ENCODE measurements around the gene KCNC3. TPM values are rescaled to one million over a fixed set of nuclear protein-coding genes. Genes with fewer than 3 reads are reported as not detected.
"Not testable (repeated sequence)": the region's sequence is repeated elsewhere in the genome, so short reads cannot be mapped to it uniquely, and the experiment has no call there.

KCNC3 gene
- total RNA-seq, 1 donor from 2014 or later, result 20.3 TPM

DNA sequence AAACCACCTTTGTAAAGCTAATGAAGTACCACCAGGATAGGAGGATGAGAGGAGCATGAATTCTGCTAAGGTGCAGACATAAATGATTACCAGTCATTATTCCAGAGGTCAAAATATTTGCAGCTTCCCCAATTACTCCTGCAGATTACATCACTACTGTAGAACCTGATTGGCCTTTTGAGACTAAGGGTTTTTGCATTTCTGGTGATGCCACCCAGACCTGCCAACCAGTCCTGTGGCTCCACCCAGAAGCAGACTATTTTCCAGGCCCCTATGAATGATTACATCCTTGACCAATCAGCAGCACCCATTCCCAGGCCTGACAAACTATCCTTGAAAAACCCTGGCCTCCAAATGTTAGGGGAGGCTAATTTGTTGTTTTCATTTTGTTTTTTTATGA is 11.2 kb upstream of the KCNC3 start:
- DNase-seq, result no peak
- Mint-ChIP-seq H3K36me3 (ENCODE audit: low read depth) (peaks cover 19% of the 10 kb centered on the region), H3K9me3 (peaks cover 12% of the 10 kb centered on the region), H3K27me3 (no peaks in the 10 kb centered on the region), H3K27ac (peak overlapping the region; percentile 45), H3K4me1 (peaks cover 16% of the 10 kb centered on the region), H3K4me3 (no peak overlapping the region)
- intact Hi-C loops (cut with micrococcal nuclease), result no loop called here

DNA sequence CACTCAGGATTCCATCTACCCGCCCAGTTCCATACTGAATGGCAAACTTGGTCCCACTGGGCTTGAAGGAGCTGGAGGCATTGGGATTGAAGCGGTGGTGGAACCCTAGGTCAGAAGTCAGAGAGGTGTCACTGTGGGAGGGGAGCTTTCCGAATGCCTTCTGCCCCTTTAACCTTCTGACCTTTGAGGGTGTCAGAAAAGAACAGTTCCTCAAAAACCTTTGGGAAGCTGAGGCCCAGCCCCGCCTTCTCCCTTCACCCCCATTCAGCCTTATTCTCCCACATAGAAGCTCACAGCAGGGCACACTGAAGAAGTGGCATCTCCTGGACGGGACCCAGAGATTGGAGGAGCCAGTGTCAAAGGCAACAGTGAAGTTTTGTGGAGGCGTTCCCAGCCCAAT is 7.9 kb upstream of the KCNC3 start:
- peaks cover 22% of the 10 kb centered on the region for H3K36me3 Mint-ChIP-seq (ENCODE audit: low read depth)
- H3K27me3 Mint-ChIP-seq; H3K4me3 Mint-ChIP-seq; DNase-seq; H3K27ac Mint-ChIP-seq; intact Hi-C loops (cut with micrococcal nuclease): not testable (repeated sequence)
- H3K4me1 Mint-ChIP-seq, result peaks cover 35% of the 10 kb centered on the region
- peaks cover 14% of the 10 kb centered on the region for H3K9me3 Mint-ChIP-seq

DNA sequence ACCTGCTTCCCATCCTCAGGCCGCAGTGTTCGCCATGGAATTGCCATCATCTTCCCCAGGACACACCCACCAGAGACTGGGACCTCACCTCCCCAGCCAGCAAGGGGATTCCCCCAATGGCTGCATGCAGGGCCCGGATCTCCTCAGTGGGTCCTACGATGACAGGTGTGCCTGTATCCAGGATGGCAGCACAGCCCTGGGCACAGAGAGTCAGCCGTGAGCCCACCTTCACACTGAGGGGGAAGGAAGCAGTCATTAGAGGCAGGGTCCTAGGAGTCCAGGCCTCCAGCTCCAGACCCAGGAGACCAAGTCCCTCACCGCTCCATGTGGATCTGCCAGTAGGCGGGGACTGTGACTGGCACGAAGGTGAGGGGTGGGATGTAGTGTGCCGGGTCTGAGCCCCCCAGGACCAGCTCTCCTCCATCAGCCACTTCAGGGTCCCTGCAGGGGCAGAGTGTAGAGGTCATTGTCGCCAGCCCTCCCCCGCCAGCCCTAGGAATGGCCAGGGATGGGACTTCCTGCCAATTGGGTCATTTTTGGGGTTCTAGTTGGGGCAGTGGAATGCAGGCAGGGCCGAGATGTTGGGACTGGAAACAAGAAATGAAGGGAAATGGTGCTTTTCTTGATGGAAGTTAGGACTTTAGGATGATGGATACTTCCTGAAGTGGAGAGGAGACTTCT is 5.7 kb upstream of the KCNC3 start:
- Mint-ChIP-seq H3K27me3 (no peaks in the 10 kb centered on the region), H3K4me1 (peaks cover 50% of the 10 kb centered on the region), H3K4me3 (peak overlapping the region; percentile 83), H3K9me3 (peaks cover 11% of the 10 kb centered on the region), H3K36me3 (ENCODE audit: low read depth) (peaks cover 18% of the 10 kb centered on the region), H3K27ac (peak overlapping the region; percentile 77)
- DNase-seq, result no peak
- intact Hi-C loops (cut with micrococcal nuclease), result no loop called here

DNA sequence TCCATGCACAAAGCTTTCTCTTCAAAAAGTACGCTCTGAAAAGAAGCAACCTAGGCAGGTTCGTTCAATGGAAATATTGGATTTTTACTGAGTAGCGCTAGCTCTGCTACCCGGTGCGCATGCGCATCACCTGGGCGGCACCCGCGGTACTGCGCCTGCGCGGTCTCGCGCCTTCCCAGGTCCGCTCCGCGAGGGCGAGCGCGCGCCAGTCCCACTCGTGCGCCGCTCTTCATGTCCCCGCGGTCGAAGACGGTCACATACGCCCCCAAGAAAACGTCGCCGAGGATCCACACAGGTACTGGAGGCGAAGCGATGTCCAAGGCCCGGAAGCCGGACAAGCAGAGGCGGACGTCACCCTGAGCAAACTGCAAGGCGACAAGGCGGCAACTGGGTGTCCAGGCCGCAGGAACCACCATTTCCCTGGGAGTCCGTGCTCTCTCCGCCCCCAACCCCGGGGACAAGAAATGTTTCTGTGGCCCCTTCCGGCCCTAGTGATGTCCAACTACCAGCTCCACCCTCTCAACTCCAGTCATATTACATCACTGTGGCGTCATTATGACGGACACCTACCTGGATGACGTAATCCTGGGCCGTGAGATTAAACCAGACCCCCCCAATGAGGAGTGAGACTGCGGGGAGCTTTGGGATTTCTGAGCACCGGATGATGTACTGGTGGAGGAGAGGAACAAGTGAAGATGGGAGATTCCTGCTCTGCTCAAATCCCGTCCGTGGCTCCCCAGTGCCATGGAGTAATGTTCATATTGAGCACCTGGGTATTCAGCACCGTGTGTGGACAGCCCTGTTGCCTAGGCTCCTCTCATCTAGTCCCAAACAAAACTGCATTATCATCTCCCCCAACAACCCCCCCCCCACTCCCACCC is 4.8 kb upstream of the KCNC3 start:
- Mint-ChIP-seq H3K9me3 (peaks cover 11% of the 10 kb centered on the region), H3K36me3 (ENCODE audit: low read depth) (peaks cover 18% of the 10 kb centered on the region), H3K27me3 (no peaks in the 10 kb centered on the region), H3K4me1 (peaks cover 56% of the 10 kb centered on the region), H3K4me3 (peak overlapping the region; percentile 83), H3K27ac (peak overlapping the region; percentile 97)
- intact Hi-C loops (cut with micrococcal nuclease), result loop anchor here (1.0 kb wide), 2 partner anchors 13 to 177 kb away; partner anchors contain the start of gene JOSD2
- peak; percentile 97 for DNase-seq

DNA sequence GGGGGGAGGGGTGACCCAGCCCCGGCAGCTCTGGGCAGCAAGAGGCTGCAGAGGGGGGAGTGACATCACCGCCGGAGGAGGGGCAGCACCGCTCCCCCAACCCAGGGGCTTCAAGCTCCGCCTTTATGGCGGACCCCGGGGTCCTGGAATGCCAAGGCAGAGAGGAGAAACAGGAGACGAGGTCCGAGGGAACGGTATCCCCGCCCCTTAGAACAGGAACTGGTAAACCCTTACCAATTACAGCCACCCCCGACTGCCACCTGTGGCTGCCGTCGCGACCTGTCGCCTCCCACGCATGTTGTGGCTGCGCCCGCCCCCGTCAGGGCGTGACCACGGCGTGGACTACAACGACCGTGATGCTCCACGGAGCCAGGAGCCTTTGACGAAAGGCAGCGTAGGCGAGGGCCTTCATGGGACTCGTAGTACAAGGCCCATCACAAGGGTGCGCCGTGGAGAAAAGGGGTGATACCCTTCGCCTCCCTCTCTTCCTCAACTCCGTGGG is 4.1 kb upstream of the KCNC3 start:
- peak; percentile 98 for DNase-seq
- Mint-ChIP-seq H3K9me3 (peaks cover 11% of the 10 kb centered on the region), H3K27ac (peak overlapping the region; percentile 97), H3K36me3 (ENCODE audit: low read depth) (peaks cover 18% of the 10 kb centered on the region), H3K4me3 (peak overlapping the region; percentile 83), H3K27me3 (no peaks in the 10 kb centered on the region), H3K4me1 (peaks cover 56% of the 10 kb centered on the region)
- intact Hi-C loops (cut with micrococcal nuclease), result loop anchor here (1.0 kb wide), 2 partner anchors 14 to 178 kb away; partner anchors contain the start of gene JOSD2

DNA sequence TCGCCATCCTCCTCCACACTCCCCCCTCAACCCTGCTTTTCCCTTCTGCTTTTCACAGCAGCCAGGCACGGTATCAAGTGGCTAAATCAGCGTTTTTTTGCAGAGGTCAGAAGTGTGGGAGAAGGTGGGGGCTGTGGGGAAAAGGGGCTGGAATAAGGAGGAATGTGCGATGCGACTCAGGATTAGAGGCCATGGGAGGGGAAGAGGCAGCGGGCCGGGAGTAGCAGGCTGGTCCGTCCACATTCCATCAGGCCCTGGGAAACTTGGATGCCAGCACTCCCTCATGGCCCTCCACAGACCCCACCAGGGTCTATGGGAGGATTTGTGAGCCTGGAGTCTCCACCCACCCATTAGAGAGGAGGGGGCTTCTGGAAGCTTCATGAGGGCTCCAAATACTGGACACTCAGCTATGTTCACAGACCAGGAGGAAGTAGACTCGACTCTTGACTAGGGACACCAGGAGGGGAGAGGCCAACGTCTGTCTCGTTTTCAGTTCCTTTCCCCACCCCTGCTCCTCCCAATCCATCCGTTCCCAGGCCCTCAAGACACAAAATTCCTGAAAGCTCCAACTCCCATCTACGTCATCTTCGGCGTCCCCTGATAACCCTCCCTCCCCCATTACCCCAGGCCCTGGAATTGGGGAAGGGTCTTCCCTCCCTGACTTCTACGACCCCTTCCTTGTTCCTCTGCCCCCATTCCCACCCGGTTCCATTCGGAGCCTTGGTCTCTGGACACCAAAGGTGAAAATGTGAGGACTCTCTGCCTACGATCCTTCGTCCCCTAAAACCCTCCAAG is 3.3 kb upstream of the KCNC3 start:
- Mint-ChIP-seq H3K36me3 (ENCODE audit: low read depth) (peaks cover 21% of the 10 kb centered on the region), H3K9me3 (peaks cover 11% of the 10 kb centered on the region), H3K4me3 (peak overlapping the region; percentile 83), H3K27ac (peak overlapping the region; percentile 97), H3K27me3 (peaks cover 5% of the 10 kb centered on the region), H3K4me1 (peaks cover 61% of the 10 kb centered on the region)
- intact Hi-C loops (cut with micrococcal nuclease), result loop anchor here (1.0 kb wide), 2 partner anchors 15 to 179 kb away; partner anchors contain the start of gene JOSD2
- DNase-seq, result peak; percentile 68

DNA sequence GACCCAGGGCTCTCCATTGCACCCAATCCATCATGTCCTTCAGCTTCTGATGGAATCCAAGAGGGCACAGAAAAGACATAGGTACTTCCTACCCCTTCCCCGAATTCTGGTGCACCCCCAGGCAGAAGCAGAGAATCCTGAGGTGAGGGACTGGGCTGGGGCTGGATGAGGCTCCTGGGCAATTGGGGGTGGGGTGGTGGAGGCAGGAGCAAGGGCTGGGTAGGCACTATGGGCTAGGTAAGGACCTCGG is 2.7 kb upstream of the KCNC3 start:
- H3K4me1 Mint-ChIP-seq, result peaks cover 66% of the 10 kb centered on the region
- H3K36me3 Mint-ChIP-seq (ENCODE audit: low read depth), result peaks cover 24% of the 10 kb centered on the region
- peaks cover 10% of the 10 kb centered on the region for H3K27me3 Mint-ChIP-seq
- peaks cover 11% of the 10 kb centered on the region for H3K9me3 Mint-ChIP-seq
- intact Hi-C loops (cut with micrococcal nuclease), result loop anchor here (2.0 kb wide), 1 partner anchor 25 kb away; no protein-coding TSS in a partner anchor
- peak overlapping the region; percentile 83 for H3K4me3 Mint-ChIP-seq
- peak overlapping the region; percentile 97 for H3K27ac Mint-ChIP-seq
- peak; percentile 67 for DNase-seq

DNA sequence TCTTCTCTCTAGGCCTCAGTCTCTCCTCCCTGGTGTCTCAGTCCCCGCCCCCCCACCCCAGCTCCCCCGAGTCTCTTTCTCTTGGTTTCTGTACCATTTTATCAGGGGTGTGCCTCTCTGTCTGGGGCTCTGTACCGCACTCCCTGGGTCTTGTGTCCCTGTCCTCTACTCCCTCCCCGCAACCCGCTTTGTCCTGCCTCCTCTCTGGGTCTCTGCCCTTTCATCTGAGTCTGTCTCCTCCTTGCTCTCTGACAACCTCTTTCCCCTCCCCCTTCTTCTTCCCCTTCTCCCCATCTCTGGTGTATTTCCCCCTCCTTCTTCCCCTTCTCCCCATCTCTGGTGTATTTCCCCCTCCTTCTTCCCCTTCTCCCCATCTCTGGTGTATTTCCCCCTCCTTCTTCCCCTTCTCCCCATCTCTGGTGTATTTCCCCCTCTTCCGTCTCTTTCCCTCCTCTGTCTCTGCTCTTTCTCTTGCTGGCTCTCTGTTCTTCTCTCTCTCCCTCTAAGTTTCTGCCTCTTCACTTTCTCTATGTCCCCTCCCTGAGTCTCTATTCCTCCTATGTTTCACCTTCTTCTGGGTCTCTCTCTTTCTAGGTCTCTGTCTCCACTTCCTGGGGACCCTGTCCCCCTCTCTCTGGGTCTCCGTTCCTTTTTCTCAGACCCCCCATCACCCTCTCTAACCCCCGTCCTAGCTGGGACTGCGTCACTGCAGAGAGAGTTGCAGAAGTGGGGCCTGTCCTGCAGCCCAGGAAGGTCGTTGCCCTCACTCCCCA is 2.2 kb upstream of the KCNC3 start:
- Mint-ChIP-seq H3K4me1 (peaks cover 71% of the 10 kb centered on the region), H3K9me3 (peaks cover 11% of the 10 kb centered on the region), H3K27me3 (peaks cover 15% of the 10 kb centered on the region), H3K27ac (peak overlapping the region; percentile 97), H3K36me3 (ENCODE audit: low read depth) (peaks cover 28% of the 10 kb centered on the region), H3K4me3 (peak overlapping the region; percentile 83)
- DNase-seq, result peak; percentile 78
- intact Hi-C loops (cut with micrococcal nuclease), result loop anchor here (2.0 kb wide), 1 partner anchor 25 kb away; no protein-coding TSS in a partner anchor

DNA sequence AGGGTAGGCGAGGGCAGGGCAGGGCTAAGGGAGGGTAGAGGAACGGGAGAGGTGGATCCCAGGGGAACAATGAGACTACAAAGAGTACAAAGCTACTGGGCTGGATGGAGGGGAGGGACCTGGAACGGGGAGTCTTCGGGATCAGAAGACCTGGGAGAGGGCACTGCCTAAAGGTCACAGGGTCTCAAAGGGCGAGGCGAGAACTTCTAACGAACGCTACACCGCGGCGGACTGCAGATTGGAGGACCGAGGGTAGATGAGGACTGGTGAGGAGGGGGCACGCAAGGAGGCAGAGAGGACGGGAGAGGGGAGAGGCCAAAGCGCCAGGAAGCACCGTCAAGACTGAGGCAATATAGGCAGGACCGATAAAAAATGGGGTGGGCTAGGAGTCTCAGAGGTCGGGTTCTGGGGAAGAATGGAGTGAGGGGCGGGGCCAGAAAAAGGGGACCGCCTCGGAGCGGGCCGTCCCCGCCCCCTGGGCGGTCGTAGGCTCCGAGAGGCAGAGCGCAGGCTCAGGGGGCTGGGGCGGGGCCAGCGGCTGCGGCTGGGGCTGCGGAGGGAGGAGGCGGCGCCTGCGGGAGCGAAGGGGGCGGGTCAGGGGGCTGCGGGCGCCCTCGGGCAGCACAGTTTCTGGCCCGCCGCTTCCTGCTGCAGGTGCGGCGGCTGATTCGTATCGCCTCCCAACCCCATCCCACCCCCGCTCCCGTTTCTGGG is 1.3 kb upstream of the KCNC3 start:
- H3K27ac Mint-ChIP-seq, result peak overlapping the region; percentile 92
- DNase-seq, result peak; percentile 97
- peaks cover 7% of the 10 kb centered on the region for H3K9me3 Mint-ChIP-seq
- peaks cover 27% of the 10 kb centered on the region for H3K36me3 Mint-ChIP-seq (ENCODE audit: low read depth)
- H3K4me1 Mint-ChIP-seq, result peaks cover 73% of the 10 kb centered on the region
- H3K27me3 Mint-ChIP-seq, result peaks cover 20% of the 10 kb centered on the region
- H3K4me3 Mint-ChIP-seq, result peak overlapping the region; percentile 89
- intact Hi-C loops (cut with micrococcal nuclease), result loop anchor here (2.0 kb wide), 1 partner anchor 26 kb away; no protein-coding TSS in a partner anchor

DNA sequence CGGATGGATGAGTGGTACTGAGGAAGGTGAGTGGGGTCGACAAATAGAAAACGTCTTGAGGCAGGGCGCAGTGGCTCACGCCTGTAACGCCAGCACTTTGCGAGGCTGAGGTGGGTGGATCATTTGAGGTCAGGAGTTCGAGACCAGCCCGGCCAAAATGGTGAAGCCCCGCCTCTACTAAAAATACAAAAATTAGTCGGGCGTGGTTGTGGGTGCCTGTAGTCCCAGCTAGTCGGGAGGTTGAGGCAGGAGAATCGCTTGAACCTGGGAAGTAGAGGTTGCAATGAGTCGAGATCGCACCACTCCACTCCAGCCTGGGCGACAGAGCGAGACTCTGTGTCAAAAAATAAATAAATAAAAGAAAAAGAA is 733 bp upstream of the KCNC3 start:
- DNase-seq, H3K9me3 Mint-ChIP-seq: not testable (repeated sequence)
- intact Hi-C loops (cut with micrococcal nuclease), result loop anchor here (1.0 to 5.0 kb wide), 3 partner anchors 27 to 78 kb away; partner anchors contain the start of gene POLD1
- Mint-ChIP-seq H3K4me1 (peaks cover 71% of the 10 kb centered on the region), H3K4me3 (peak overlapping the region; percentile 89), H3K27me3 (peaks cover 20% of the 10 kb centered on the region), H3K36me3 (ENCODE audit: low read depth) (peaks cover 22% of the 10 kb centered on the region), H3K27ac (peak overlapping the region; percentile 92)

DNA sequence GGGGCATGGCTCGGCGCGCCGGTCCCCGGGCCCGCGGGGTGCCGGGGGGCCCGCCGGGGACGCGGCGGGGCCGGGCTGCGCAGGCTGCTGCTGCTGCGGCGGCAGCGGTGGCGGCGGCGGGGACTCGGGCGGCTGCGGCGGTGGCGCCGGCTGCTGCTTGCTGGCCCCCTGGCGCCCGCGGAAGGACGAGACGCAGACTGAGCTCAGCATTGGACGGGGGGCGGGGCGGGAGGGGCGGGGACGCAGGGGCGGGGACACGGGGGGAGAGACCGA is 368 bp downstream of the KCNC3 start:
- Mint-ChIP-seq H3K27ac (no peak overlapping the region), H3K36me3 (ENCODE audit: low read depth) (peaks cover 18% of the 10 kb centered on the region), H3K27me3 (peaks cover 20% of the 10 kb centered on the region), H3K4me1 (peaks cover 68% of the 10 kb centered on the region), H3K9me3 (no peaks in the 10 kb centered on the region), H3K4me3 (peak overlapping the region; percentile 89)
- no peak for DNase-seq
- intact Hi-C loops (cut with micrococcal nuclease), result loop anchor here (1.0 to 5.0 kb wide), 2 partner anchors 55 to 77 kb away; partner anchors contain the start of gene POLD1

DNA sequence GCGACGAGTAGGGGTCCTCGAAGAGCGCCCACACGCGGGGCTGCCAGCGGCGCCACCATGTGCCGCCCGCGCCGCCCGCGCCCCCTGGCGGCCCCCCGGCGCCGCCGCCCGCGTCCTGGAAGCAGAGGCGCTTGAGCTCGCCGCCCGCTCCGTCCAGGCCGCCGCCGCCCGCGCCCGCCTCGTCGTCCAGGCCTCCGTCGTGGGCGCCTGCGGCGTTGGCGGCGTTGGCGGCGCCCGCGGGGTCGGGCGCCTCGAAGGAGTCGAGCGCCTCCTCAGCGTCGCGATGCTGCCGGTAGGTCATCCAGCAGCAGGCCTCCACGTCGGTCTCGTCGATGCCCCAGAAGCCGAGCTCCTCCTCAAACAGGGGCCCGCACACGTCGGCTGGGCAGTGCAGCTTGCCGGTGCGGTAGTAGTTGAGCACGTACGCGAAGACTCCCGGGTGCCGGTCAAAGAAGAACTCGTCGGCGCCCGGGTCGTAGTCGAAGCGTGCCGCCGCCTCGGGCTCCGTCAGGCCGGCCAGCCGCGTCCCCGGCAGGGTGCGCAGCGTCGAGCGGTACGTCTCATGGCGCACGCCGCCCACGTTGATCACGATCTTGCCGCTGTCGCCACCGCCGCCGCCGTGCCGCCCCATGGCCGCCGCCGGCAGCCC is 829 bp downstream of the KCNC3 start:
- intact Hi-C loops (cut with micrococcal nuclease), result loop anchor here (5.0 kb wide), 1 partner anchor 76 kb away; no protein-coding TSS in a partner anchor
- Mint-ChIP-seq H3K36me3 (ENCODE audit: low read depth) (peaks cover 20% of the 10 kb centered on the region), H3K27ac (no peak overlapping the region), H3K27me3 (peaks cover 20% of the 10 kb centered on the region), H3K4me1 (peaks cover 63% of the 10 kb centered on the region), H3K9me3 (no peaks in the 10 kb centered on the region), H3K4me3 (peak overlapping the region; percentile 47)
- DNase-seq, result peak; percentile 78

Data from activated CD4-positive, alpha-beta T cell treated with anti-CD3 and anti-CD28 coated beads, Interleukin-2, amount 10 ng/mL, durations not matched to agents 24 days and 14 days (primary cell).